ENCODE results near the gene TNS3. TPM values are rescaled to one million over a fixed set of nuclear protein-coding genes. Genes with fewer than 3 reads are reported as not detected.
A peak's percentile ranks its signal among the peaks of the same experiment; 100 is the strongest.

Gene TNS3
- total and polyA plus RNA-seq, 2 of the 13 experiments (the other 11 are each of a cell fraction or from before 2014, with no cell fraction given), result 52.9 to 55.7 TPM

DNA sequence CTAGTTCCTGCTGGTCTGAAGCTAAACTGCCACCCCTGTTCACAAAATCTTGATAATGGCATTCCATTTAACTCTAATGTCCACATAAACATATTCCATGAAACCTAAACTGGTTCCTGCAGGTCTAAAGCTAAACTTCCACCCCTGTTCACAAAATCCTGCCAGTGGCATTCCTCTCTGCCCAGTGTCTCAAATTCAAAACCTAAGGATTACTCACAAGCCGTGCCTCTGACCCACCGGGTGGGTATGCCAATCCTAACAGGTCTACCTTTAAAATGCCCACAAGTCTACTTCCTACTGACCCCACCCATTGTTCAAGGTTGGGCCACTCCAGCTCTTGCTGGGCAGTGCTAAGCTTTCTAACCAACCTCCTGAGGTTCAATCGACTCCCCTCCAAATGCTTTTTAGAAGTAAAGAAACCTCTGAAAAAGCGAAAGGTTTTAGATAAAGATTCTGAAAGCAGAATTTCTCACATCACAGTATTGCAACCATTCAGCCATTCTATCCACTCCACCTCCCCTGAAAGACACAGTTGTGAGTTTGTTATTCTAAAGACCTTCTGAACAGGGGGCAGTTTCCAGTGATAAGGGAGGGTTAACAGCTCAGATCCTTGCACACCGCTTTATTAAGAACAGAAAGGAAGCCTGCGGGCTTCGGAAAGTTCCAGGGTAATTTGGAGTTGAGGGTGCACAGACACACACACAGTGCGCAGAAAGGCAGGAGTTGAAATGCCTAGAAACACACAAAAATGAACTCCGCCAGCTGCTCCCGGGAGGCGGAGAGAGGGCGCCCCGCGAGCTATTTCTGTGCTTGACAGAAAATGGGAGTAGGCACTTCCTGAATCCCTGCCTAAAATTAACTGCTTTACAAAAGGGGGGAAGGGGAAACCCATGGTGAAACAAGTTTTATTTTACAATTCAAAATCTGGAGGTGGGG, 87.7 kb downstream of the TNS3 start:
- Histone ChIP-seq H3K4me2 (ENCODE audit: low read depth, low read length) (no peak overlapping the region), H3K27ac (ENCODE audit: extremely low read length, insufficient read depth, low read length) (no peak overlapping the region), H3K4me1 (ENCODE audit: insufficient read depth, low read length) (peaks cover 55% of the 10 kb centered on the region), H3K36me3 (replicated peaks in 1 of 2; ENCODE audit: control insufficient read depth in 1 of 2, insufficient read depth in 2 of 2, low read length in 2 of 2) (peaks cover 18 to 49% of the 10 kb centered on the region in 2 experiments), H4K20me1 (ENCODE audit: insufficient read depth, low read length) (peaks cover 51% of the 10 kb centered on the region), H3K79me2 (ENCODE audit: insufficient read depth, low read length) (peaks cover 94% of the 10 kb centered on the region), H3K9ac (ENCODE audit: insufficient read depth, low read depth, low read length) (no peak overlapping the region), H3K9me3 (ENCODE audit: low read length) (no peaks in the 10 kb centered on the region), H2AFZ (ENCODE audit: low read length) (no peak overlapping the region), H3K4me3 (replicated peaks in 1 of 3; ENCODE audit: insufficient read depth in 1 of 3, low read depth in 2 of 3, low read length in 3 of 3) (no peak overlapping the region), H3K27me3 (ENCODE audit: control insufficient read depth in 1 of 2, insufficient read depth in 2 of 2, low read length in 2 of 2) (no peaks in the 10 kb centered on the region)
- POLR2A ChIA-PET, result no interaction called here
- FAIRE-seq (no peak), DNase-seq (ENCODE audit: low spot score) (no peak), ATAC-seq (no peak)
- BruUV-seq (replicated peaks), result no TSS peak
- CTCF ChIA-PET (ENCODE audit: low intra/inter-chr PET ratio, low total read pairs), result no interaction called here
- WGBS (ENCODE audit: low lambda C conversion rate), result 96% methylated on average over 14 of the region's 14 CpGs
- TF ChIP-seq, protein P1, sequence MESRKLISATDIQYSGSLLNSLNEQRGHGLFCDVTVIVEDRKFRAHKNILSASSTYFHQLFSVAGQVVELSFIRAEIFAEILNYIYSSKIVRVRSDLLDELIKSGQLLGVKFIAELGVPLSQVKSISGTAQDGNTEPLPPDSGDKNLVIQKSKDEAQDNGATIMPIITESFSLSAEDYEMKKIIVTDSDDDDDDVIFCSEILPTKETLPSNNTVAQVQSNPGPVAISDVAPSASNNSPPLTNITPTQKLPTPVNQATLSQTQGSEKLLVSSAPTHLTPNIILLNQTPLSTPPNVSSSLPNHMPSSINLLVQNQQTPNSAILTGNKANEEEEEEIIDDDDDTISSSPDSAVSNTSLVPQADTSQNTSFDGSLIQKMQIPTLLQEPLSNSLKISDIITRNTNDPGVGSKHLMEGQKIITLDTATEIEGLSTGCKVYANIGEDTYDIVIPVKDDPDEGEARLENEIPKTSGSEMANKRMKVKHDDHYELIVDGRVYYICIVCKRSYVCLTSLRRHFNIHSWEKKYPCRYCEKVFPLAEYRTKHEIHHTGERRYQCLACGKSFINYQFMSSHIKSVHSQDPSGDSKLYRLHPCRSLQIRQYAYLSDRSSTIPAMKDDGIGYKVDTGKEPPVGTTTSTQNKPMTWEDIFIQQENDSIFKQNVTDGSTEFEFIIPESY (CRISPR knock-in tag; IDR thresholded peaks at IDR 0.05), result peak; percentile 52; the same call in 1 of the 2 replicates
- TF ChIP-seq ZNF83 (CRISPR knock-in tag; IDR thresholded peaks at IDR 0.05; ENCODE audit: borderline replicate concordance), result no peak
- in situ Hi-C loops (cut with HindIII; ENCODE audit: extremely low pct_ligation_motif_present, low pct_unique_long_range_greater_than_20kb) (no loop called here), intact Hi-C loops (cut with micrococcal nuclease; ENCODE audit: unreplicated experiment) (no loop called here)

DNA sequence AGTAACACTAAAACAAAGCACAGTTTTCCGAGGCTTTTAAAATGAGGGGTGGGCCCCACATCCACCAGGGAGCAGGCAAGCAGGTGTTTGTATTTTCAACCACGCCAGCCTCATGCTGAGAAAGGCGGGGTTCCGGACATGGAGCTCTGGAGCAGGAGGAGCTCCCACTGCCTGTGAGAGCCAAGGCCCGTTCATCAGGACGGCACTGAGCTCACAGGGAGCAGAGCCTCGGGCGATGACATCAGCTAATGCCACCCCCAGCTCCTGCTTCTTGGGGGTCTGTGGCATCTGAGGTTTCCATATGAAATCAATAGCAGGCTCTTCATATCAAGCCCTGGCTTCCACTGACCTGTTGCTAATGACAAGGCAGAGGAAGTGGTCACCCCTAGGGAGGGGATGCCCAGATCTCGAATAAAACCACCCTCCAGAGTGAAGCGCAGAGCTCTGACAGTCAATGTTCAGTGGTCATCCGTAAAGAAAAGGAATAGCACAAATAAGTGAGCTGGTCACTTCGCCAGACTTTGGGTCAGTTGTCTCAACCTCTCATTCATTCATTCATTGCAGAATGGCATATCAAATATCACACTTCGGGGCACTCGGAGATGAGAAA, 89.1 kb downstream of the TNS3 start:
- in situ Hi-C loops (cut with HindIII; ENCODE audit: extremely low pct_ligation_motif_present, low pct_unique_long_range_greater_than_20kb) (no loop called here), intact Hi-C loops (cut with micrococcal nuclease; ENCODE audit: unreplicated experiment) (no loop called here)
- Histone ChIP-seq H3K36me3 (replicated peaks in 1 of 2; ENCODE audit: control insufficient read depth in 1 of 2, insufficient read depth in 2 of 2, low read length in 2 of 2) (peaks cover 18 to 48% of the 10 kb centered on the region in 2 experiments), H3K27me3 (ENCODE audit: control insufficient read depth in 1 of 2, insufficient read depth in 2 of 2, low read length in 2 of 2) (no peaks in the 10 kb centered on the region), H4K20me1 (ENCODE audit: insufficient read depth, low read length) (peaks cover 50% of the 10 kb centered on the region), H3K9ac (ENCODE audit: insufficient read depth, low read depth, low read length) (no peak overlapping the region), H3K27ac (ENCODE audit: extremely low read length, insufficient read depth, low read length) (no peak overlapping the region), H3K4me1 (ENCODE audit: insufficient read depth, low read length) (peaks cover 55% of the 10 kb centered on the region), H3K9me3 (ENCODE audit: low read length) (no peaks in the 10 kb centered on the region), H3K79me2 (ENCODE audit: insufficient read depth, low read length) (peaks cover 94% of the 10 kb centered on the region), H3K4me3 (replicated peaks in 1 of 3; ENCODE audit: insufficient read depth in 1 of 3, low read depth in 2 of 3, low read length in 3 of 3) (no peak overlapping the region), H2AFZ (ENCODE audit: low read length) (no peak overlapping the region), H3K4me2 (ENCODE audit: low read depth, low read length) (no peak overlapping the region)
- no peak for TF ChIP-seq SCMH1 (CRISPR knock-in tag; IDR thresholded peaks at IDR 0.05; ENCODE audit: borderline replicate concordance)
- CTCF ChIA-PET (ENCODE audit: low intra/inter-chr PET ratio, low total read pairs), result no interaction called here
- 87% methylated on average over 12 of the region's 14 CpGs for WGBS (ENCODE audit: low lambda C conversion rate)
- FAIRE-seq, result no peak
- POLR2A ChIA-PET, result no interaction called here
- no TSS peak for BruUV-seq (replicated peaks)
- ATAC-seq, result no peak
- no peak for DNase-seq (ENCODE audit: low spot score)

All from HepG2 (cell line).